Chondrocyte (in vitro differentiated cells): ENCODE measurements around the gene APRT. TPM values are rescaled to one million over a fixed set of nuclear protein-coding genes. Genes with fewer than 3 reads are reported as not detected.

ENCODE experiments used
- DNase-seq: peaks from one replicate; pipeline ENCODE4 v3.0.0; 2021; ENCODE audit warnings: mixed read lengths, low spot score
- H3K27ac Mint-ChIP-seq: one replicate; pipeline ENCODE4 v1.8.0; 2021; ENCODE audit warnings: mild to moderate bottlenecking, moderate library complexity, mixed read lengths; ENCODE audit not compliant: unreplicated experiment
- H3K27me3 Mint-ChIP-seq: 2 replicates; pipeline ENCODE4 v1.8.0; 2021; ENCODE audit warnings: low read depth, mixed read lengths
- H3K36me3 Mint-ChIP-seq: 2 replicates; pipeline ENCODE4 v1.8.0; 2021; ENCODE audit warnings: low read depth, mixed read lengths
- H3K4me1 Mint-ChIP-seq: 2 replicates; pipeline ENCODE4 v1.8.0; 2021; ENCODE audit warnings: low read depth, mild to moderate bottlenecking, mixed read lengths
- H3K4me3 Mint-ChIP-seq: one replicate; pipeline ENCODE4 v1.8.0; 2021; ENCODE audit warnings: mild to moderate bottlenecking, moderate library complexity, mixed read lengths; ENCODE audit not compliant: unreplicated experiment
- H3K9me3 Mint-ChIP-seq: 2 replicates; pipeline ENCODE4 v1.8.0; 2021; ENCODE audit warnings: low read depth, mixed read lengths
- CTCF ChIP-seq: fragments of 200-600 bp; sonication (generic); IDR thresholded peaks from 2 replicates; pipeline ENCODE4 v1.5.0; 2021; ENCODE audit warnings: antibody characterized with exemption, mild to moderate bottlenecking, moderate library complexity
- total RNA-seq: library from RNA; stranded (reverse); gene quantifications from 3 replicates; pipeline ENCODE4 v1.2.1, GENCODE V29; 2021

Gene APRT
- total RNA-seq, 1 donor from 2014 or later = 68.8 TPM

GRCh38 chr16:88838566-88838965, 26.8 kb upstream of the APRT start:
- Mint-ChIP-seq H3K9me3 (no peaks in the 10 kb centered on the region), H3K4me1 (no peaks in the 10 kb centered on the region), H3K27ac (no peak overlapping the region), H3K27me3 (no peaks in the 10 kb centered on the region), H3K36me3 (peaks cover 13% of the 10 kb centered on the region), H3K4me3 (no peak overlapping the region)
- TF ChIP-seq CTCF = no peak
- DNase-seq = no peak

- no peaks in the 10 kb centered on the region for H3K4me1 Mint-ChIP-seq
- peaks cover 10% of the 10 kb centered on the region for H3K36me3 Mint-ChIP-seq
- no peak overlapping the region for H3K27ac Mint-ChIP-seq
- no peaks in the 10 kb centered on the region for H3K27me3 Mint-ChIP-seq
- no peak for TF ChIP-seq CTCF
- H3K4me3 Mint-ChIP-seq = no peak overlapping the region
- no peaks in the 10 kb centered on the region for H3K9me3 Mint-ChIP-seq
- no peak for DNase-seq
Observed at GRCh38 chr16:88837806-88838205, 26.1 kb upstream of the APRT start.

- no peak for DNase-seq
- H3K27ac Mint-ChIP-seq = no peak overlapping the region
- H3K4me1 Mint-ChIP-seq = no peaks in the 10 kb centered on the region
- H3K36me3 Mint-ChIP-seq = peaks cover 10% of the 10 kb centered on the region
- no peaks in the 10 kb centered on the region for H3K9me3 Mint-ChIP-seq
- H3K4me3 Mint-ChIP-seq = no peak overlapping the region
- H3K27me3 Mint-ChIP-seq = no peaks in the 10 kb centered on the region
- no peak for TF ChIP-seq CTCF
Observed at GRCh38 chr16:88836791-88837190, 25.1 kb upstream of the APRT start.

- no peak for TF ChIP-seq CTCF
- H3K4me3 Mint-ChIP-seq = no peak overlapping the region
- H3K36me3 Mint-ChIP-seq = peaks cover 11% of the 10 kb centered on the region
- H3K27me3 Mint-ChIP-seq = no peaks in the 10 kb centered on the region
- H3K27ac Mint-ChIP-seq = no peak overlapping the region
- H3K9me3 Mint-ChIP-seq = no peaks in the 10 kb centered on the region
- no peaks in the 10 kb centered on the region for H3K4me1 Mint-ChIP-seq
- no peak for DNase-seq
Observed at GRCh38 chr16:88835818-88836217, 24.1 kb upstream of the APRT start.

GRCh38 chr16:88835383-88835782, 23.7 kb upstream of the APRT start:
- TF ChIP-seq CTCF = no peak
- Mint-ChIP-seq H3K9me3 (no peaks in the 10 kb centered on the region), H3K4me1 (no peaks in the 10 kb centered on the region), H3K27me3 (no peaks in the 10 kb centered on the region), H3K4me3 (no peak overlapping the region), H3K36me3 (peaks cover 12% of the 10 kb centered on the region), H3K27ac (no peak overlapping the region)
- no peak for DNase-seq
